Suprapubic skin (tissue), 3 donors: ENCODE results near the gene ANAPC10.

Experiments
- POLR2A ChIP-seq, 2 donors: fragments of 450-650 bp; IDR thresholded peaks; one replicate each; pipeline ENCODE4 v1.6.1; 2017; ENCODE audit warnings: antibody characterized with exemption in 2 of 2, mild to moderate bottlenecking in 2 of 2, moderate library complexity in 2 of 2
- TF ChIP-seq, protein P1 (sequence below), 2 donors: fragments of 200-600 bp in 1 of 2; fragments of 450-650 bp in 1 of 2; sonication (generic) in 1 of 2; IDR thresholded peaks; one replicate each; pipeline ENCODE4 v1.5.1; 2016 to 2019; ENCODE audit warnings: antibody characterized with exemption in 2 of 2, mild to moderate bottlenecking in 1 of 2, moderate library complexity in 1 of 2

- TF ChIP-seq, protein P1, sequence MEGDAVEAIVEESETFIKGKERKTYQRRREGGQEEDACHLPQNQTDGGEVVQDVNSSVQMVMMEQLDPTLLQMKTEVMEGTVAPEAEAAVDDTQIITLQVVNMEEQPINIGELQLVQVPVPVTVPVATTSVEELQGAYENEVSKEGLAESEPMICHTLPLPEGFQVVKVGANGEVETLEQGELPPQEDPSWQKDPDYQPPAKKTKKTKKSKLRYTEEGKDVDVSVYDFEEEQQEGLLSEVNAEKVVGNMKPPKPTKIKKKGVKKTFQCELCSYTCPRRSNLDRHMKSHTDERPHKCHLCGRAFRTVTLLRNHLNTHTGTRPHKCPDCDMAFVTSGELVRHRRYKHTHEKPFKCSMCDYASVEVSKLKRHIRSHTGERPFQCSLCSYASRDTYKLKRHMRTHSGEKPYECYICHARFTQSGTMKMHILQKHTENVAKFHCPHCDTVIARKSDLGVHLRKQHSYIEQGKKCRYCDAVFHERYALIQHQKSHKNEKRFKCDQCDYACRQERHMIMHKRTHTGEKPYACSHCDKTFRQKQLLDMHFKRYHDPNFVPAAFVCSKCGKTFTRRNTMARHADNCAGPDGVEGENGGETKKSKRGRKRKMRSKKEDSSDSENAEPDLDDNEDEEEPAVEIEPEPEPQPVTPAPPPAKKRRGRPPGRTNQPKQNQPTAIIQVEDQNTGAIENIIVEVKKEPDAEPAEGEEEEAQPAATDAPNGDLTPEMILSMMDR (IDR thresholded peaks at IDR 0.05) = no peak
- TF ChIP-seq POLR2A (IDR thresholded peaks at IDR 0.05) = no peak
These were observed 4.4 kb downstream of the ANAPC10 start for GRCh38 chr4:145093638-145094037.
